SK-N-SH (cell line): ENCODE data around the gene ITFG1.

Experiments
- GABPA ChIP-seq: IDR thresholded peaks from 2 replicates; pipeline ENCODE4 v1.4.0; 2012; ENCODE audit warnings: low read depth, mild to moderate bottlenecking
- MAX ChIP-seq: IDR thresholded peaks from 2 replicates; pipeline ENCODE4 v1.4.0; 2012; ENCODE audit warnings: low read depth
- NRF1 ChIP-seq: IDR thresholded peaks from 2 replicates; pipeline ENCODE4 v1.6.1; 2012; ENCODE audit warnings: low read depth, mild to moderate bottlenecking, low read length
- POLR2AphosphoS5 ChIP-seq: IDR thresholded peaks from 2 replicates; pipeline ENCODE4 v1.6.1; 2012; ENCODE audit warnings: low read depth, low read length

GRCh38 chr16:47247690-47248089, 213.2 kb downstream of the ITFG1 start:
- TF ChIP-seq GABPA (no peak), POLR2AphosphoS5 (no peak), NRF1 (no peak), MAX (no peak)
